CD4-positive, alpha-beta T cell treated with Interleukin-17A for 1 hour (primary cell): ENCODE data around the gene TULP4.
"Not testable (repeated sequence)": the region's sequence is repeated elsewhere in the genome, so short reads cannot be mapped to it uniquely, and the experiment has no call there.

ENCODE experiments used
- DNase-seq: peaks from one replicate; pipeline ENCODE4 v3.0.0-alpha.2; 2020

TULP4 gene

GRCh38 chr6:158438226-158438625 is 126.0 kb downstream of the TULP4 start:
- DNase-seq: no peak

- DNase-seq: no peak
Observed at GRCh38 chr6:158439255-158439654, 127.0 kb downstream of the TULP4 start.

- DNase-seq: no peak
Observed at GRCh38 chr6:158441716-158442215, 129.5 kb downstream of the TULP4 start.

- DNase-seq: no peak
Observed at GRCh38 chr6:158442306-158442705, 130.0 kb downstream of the TULP4 start.

GRCh38 chr6:158445426-158446085 is 133.3 kb downstream of the TULP4 start:
- no peak for DNase-seq

GRCh38 chr6:158448856-158449255 is 136.6 kb downstream of the TULP4 start:
- no peak for DNase-seq

GRCh38 chr6:158452191-158452590 is 139.9 kb downstream of the TULP4 start:
- DNase-seq: no peak

- no peak for DNase-seq
Observed at GRCh38 chr6:158457131-158457530, 144.9 kb downstream of the TULP4 start.

GRCh38 chr6:158457616-158458278 is 145.5 kb downstream of the TULP4 start:
- no peak for DNase-seq

GRCh38 chr6:158459726-158460125 is 147.5 kb downstream of the TULP4 start:
- DNase-seq: no peak

GRCh38 chr6:158460602-158461169 is 148.4 kb downstream of the TULP4 start:
- DNase-seq: no peak

GRCh38 chr6:158461954-158462353 is 149.7 kb downstream of the TULP4 start:
- DNase-seq: no peak

- no peak for DNase-seq
Observed at GRCh38 chr6:158464483-158464882, 152.2 kb downstream of the TULP4 start.

- no peak for DNase-seq
Observed at GRCh38 chr6:158465257-158465656, 153.0 kb downstream of the TULP4 start.

GRCh38 chr6:158465747-158466146 is 153.5 kb downstream of the TULP4 start:
- no peak for DNase-seq

GRCh38 chr6:158467923-158468322 is 155.7 kb downstream of the TULP4 start:
- DNase-seq: no peak

GRCh38 chr6:158468666-158469065 is 156.4 kb downstream of the TULP4 start:
- DNase-seq: no peak

GRCh38 chr6:158470023-158470422 is 157.8 kb downstream of the TULP4 start:
- not testable (repeated sequence) for DNase-seq

GRCh38 chr6:158471339-158471738 is 159.1 kb downstream of the TULP4 start:
- no peak for DNase-seq

- DNase-seq: no peak
Observed at GRCh38 chr6:158472447-158472846, 160.2 kb downstream of the TULP4 start.

GRCh38 chr6:158474961-158475343 is 162.7 kb downstream of the TULP4 start:
- DNase-seq: no peak

- DNase-seq: no peak
Observed at GRCh38 chr6:158475344-158476302, 163.4 kb downstream of the TULP4 start.

GRCh38 chr6:158476389-158476788 is 164.1 kb downstream of the TULP4 start:
- DNase-seq: no peak
